GM12873 (cell line): ENCODE data around the gene GRK2.

Source experiments
- CTCF ChIP-seq: IDR thresholded peaks from 2 replicates; pipeline ENCODE4 v1.5.1; 2012; ENCODE audit warnings: low read depth, mild to moderate bottlenecking, moderate library complexity, low read length, control low read depth; ENCODE audit not compliant: insufficient read depth; ENCODE audit errors: missing control alignments

Gene GRK2

GRCh38 chr11:67321313-67321871 lies 55.1 kb downstream of the GRK2 start:
- no peak for TF ChIP-seq CTCF

GRCh38 chr11:67322049-67322448 lies 55.8 kb downstream of the GRK2 start:
- no peak for TF ChIP-seq CTCF

GRCh38 chr11:67323526-67323925 lies 57.3 kb downstream of the GRK2 start:
- no peak for TF ChIP-seq CTCF

GRCh38 chr11:67332081-67332691 lies 65.9 kb downstream of the GRK2 start:
- no peak for TF ChIP-seq CTCF
